BLaER1 (cell line): ENCODE data around the gene IGFBP4.

Source experiments
- H3K27ac ChIP-seq: shearing (Covaris generic); formaldehyde crosslinking; 2 replicates; pipeline ENCODE4 v1.8.1; 2022
- H3K27me3 ChIP-seq: shearing (Covaris generic); formaldehyde crosslinking; 2 replicates; pipeline ENCODE4 v1.8.1; 2022
- H3K36me3 ChIP-seq: shearing (Covaris generic); formaldehyde crosslinking; 2 replicates; pipeline ENCODE4 v1.8.1; 2022
- H3K4me1 ChIP-seq: shearing (Covaris generic); formaldehyde crosslinking; 2 replicates; pipeline ENCODE4 v1.8.1; 2022
- H3K4me2 ChIP-seq: shearing (Covaris generic); formaldehyde crosslinking; 2 replicates; pipeline ENCODE4 v1.8.1; 2022
- H3K4me3 ChIP-seq: shearing (Covaris generic); formaldehyde crosslinking; 2 replicates; pipeline ENCODE4 v1.8.1; 2022
- H3K9ac ChIP-seq: shearing (Covaris generic); formaldehyde crosslinking; 2 replicates; pipeline ENCODE4 v1.8.1; 2022
- H3K9me3 ChIP-seq: shearing (Covaris generic); formaldehyde crosslinking; 2 replicates; pipeline ENCODE4 v1.8.1; 2022
- H4K20me1 ChIP-seq: shearing (Covaris generic); formaldehyde crosslinking; 2 replicates; pipeline ENCODE4 v1.8.1; 2022
- Cebpa-rat ChIP-seq: shearing (Covaris generic); IDR thresholded peaks from 2 replicates; pipeline ENCODE4 v1.8.1; 2022

The IGFBP4 gene

DNA sequence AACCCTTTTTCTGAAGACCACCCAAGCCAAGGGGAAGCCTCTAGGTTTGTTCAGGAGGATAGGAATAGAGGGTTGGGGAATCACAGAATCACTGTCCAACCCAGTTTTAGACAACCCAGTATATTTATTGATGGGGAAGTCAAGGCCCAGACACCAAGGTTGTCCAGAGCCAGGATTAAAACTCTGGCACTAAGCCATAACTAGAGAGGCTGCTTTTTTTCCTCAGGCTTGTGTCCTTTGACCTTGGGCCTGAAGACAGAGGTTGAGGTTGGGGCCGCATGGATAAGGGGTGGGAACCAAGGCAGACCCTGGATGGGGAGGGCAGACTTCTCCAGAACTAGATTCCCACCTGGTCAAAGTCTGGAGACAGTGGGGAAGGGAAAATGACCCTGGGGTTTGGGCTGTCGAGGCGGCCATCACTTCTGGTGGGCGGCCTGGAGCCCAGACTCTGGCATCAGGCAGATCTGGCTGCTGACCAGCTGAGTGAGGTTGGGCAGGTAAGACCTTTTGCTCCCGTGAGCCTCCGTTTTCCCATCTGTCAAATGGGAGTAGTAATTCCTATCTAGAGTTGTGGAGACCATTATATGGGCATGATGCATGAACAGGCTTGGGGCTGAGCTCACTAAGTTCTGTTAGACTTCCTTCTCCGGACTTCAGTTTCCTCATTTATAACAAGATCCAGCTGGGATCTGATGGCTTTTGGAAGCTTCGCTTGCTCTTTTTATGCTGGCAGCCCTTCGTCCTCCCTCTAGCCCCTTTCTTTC, 17.9 kb downstream of the IGFBP4 start:
- TF ChIP-seq Cebpa-rat = no peak
- H3K27ac ChIP-seq = no peak overlapping the region

DNA sequence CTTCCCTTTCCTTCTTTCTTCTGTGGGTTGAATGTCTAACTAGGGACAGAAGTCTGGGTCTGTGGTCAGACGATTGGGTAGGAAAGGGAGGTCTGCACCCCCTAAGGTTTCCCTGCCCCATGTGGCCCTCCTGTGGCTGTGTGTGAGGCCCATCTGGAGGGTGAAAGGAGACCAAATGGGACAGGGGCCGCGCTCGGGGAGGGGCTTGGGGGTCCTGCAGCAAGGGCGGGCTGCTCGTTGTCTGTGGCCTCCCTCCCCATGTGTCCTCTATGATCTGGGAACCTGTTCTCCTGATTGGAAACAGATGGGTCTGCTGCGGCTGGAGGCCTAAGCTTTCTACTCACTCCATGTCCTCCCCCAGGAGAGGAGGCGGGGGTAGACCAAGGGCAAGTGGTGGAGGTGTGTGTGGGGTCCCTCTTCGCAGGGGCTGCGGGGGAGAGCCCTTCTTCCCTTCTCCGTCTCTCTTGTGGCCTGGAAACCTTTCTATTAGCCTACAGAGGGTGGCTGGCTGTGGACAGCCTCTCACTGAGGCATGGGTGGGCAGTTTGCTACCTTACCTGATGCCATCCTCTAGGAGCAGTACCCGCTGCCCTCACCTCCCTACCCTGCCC, 18.6 kb downstream of the IGFBP4 start:
- Histone ChIP-seq H3K9me3 (no peaks in the 10 kb centered on the region), H3K4me1 (peaks cover 4% of the 10 kb centered on the region; the same call in 1 of the 2 replicates), H3K27me3 (no peaks in the 10 kb centered on the region), H3K36me3 (peaks cover 28% of the 10 kb centered on the region), H3K4me2 (no peak overlapping the region), H3K4me3 (no peak overlapping the region), H3K9ac (no peak overlapping the region), H3K27ac (peak overlapping the region; percentile 26; the same call in 1 of the 2 replicates), H4K20me1 (no peaks in the 10 kb centered on the region)
- no peak for TF ChIP-seq Cebpa-rat

More for the DNA sequence above, 17.9 kb downstream of the IGFBP4 start:
- Histone ChIP-seq H3K4me2 (no peak overlapping the region), H3K27me3 (no peaks in the 10 kb centered on the region), H4K20me1 (no peaks in the 10 kb centered on the region), H3K4me3 (no peak overlapping the region), H3K9me3 (no peaks in the 10 kb centered on the region), H3K9ac (no peak overlapping the region), H3K4me1 (peaks cover 4% of the 10 kb centered on the region; the same call in 1 of the 2 replicates), H3K36me3 (peaks cover 35% of the 10 kb centered on the region)

DNA sequence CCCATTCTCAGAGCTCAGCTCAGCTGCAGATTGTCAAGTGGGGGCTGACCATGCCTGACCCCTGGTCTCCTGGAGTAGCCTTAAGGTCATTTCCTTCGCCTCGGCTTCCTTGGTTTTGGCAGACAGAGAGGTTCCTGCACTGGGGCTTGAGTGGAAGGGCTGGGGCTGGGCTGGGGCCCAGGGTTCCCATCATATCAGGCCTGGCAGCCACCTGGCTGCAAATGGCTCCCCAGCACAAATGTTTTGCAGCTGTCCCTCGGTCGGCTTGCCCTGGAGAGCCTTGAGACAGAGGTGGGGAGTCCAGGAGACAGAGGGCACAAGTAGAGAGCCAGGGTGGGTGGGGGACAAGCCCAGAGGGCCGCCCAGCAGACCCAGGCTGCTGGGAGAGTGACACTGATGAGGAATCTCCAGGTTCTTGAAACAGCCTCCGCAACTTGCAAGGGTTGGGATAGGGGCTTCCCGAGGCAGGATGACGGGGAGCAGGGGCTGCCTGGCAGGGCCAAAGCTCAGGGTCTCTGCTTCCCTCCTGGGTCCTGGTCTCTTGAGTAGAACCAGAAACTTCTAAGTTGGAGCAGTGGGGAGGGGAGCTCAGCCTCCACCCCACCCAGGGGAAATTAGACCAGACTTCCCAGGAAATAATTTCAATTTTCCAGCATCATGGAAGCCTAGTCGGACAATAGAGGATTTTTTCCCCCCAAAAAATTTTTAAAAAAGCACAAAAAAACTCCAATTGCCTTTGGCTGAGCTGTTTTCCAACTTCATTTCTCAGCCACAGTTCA, 19.3 kb downstream of the IGFBP4 start:
- Histone ChIP-seq H3K9me3 (no peaks in the 10 kb centered on the region), H3K9ac (peak overlapping the region; percentile 5; the same call in 1 of the 2 replicates), H4K20me1 (no peaks in the 10 kb centered on the region), H3K27me3 (no peaks in the 10 kb centered on the region), H3K36me3 (peaks cover 21% of the 10 kb centered on the region), H3K4me2 (no peak overlapping the region), H3K4me1 (peaks cover 4% of the 10 kb centered on the region; the same call in 1 of the 2 replicates), H3K4me3 (no peak overlapping the region), H3K27ac (peak overlapping the region; percentile 26)
- no peak for TF ChIP-seq Cebpa-rat

DNA sequence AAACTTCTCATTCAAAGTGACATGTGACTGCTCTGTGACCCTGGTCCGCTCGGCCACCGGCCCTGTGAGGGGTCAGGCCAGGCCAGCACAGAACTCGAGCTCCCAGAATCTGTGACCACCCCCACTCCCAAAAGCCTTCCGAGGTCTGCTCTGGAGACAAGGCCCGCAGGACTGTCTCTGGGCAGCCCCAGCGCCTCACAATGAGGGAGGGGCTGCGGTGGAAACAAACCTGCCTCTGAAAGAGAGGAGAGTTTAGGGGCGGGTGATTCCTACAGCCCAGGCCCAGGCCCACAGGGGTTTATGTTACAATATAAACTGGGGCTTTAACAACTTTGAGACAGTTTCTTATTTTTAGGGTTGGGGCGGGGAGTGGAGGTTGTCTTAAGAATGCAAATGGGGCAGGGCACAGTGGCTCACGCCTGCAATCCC, 19.9 kb downstream of the IGFBP4 start:
- no peak overlapping the region for H3K4me3 ChIP-seq
- 0 out of 2 replicates have a peak overlapping the region, but pooled peaks have one; percentile 26 for H3K27ac ChIP-seq

DNA sequence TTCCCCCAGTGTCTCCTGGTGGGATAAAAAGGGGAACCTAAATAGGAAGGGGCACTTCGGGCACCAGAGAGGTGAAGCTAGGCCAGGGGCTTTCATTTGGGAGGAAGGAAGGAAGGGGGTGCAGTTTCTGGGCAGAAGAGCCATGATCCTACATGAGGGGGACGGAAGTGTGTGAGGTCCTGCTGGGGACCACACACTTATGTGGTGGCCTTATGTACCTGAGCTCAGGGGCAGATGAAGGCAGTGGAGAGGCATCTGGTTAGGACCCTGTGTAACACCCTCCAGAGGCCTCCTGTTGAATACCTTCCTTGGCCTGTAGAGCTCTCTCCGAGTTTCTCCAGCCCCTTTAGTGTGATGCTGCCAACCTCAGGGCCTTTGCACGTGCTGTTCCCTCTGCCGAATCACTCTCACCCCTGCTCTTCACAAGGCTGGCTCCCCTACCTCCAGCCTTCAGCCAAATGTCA, 21.2 kb downstream of the IGFBP4 start:
- H3K27me3 ChIP-seq = no peaks in the 10 kb centered on the region
- no peaks in the 10 kb centered on the region for H4K20me1 ChIP-seq
- no peaks in the 10 kb centered on the region for H3K9me3 ChIP-seq
- H3K27ac ChIP-seq = no peak overlapping the region
- H3K4me1 ChIP-seq = peaks cover 4% of the 10 kb centered on the region; the same call in 1 of the 2 replicates
- H3K4me2 ChIP-seq = no peak overlapping the region
- no peak overlapping the region for H3K9ac ChIP-seq
- TF ChIP-seq Cebpa-rat = no peak
- no peak overlapping the region for H3K4me3 ChIP-seq
- H3K36me3 ChIP-seq = 0 out of 2 replicates have a peak, but pooled peaks cover 2% of the 10 kb centered on the region

More for the DNA sequence above, 19.9 kb downstream of the IGFBP4 start:
- Histone ChIP-seq H3K9ac (peak overlapping the region; percentile 5; the same call in 1 of the 2 replicates), H3K9me3 (no peaks in the 10 kb centered on the region), H4K20me1 (no peaks in the 10 kb centered on the region), H3K4me2 (no peak overlapping the region), H3K27me3 (no peaks in the 10 kb centered on the region), H3K36me3 (peaks cover 15% of the 10 kb centered on the region), H3K4me1 (peaks cover 4% of the 10 kb centered on the region; the same call in 1 of the 2 replicates)
- TF ChIP-seq Cebpa-rat = no peak

DNA sequence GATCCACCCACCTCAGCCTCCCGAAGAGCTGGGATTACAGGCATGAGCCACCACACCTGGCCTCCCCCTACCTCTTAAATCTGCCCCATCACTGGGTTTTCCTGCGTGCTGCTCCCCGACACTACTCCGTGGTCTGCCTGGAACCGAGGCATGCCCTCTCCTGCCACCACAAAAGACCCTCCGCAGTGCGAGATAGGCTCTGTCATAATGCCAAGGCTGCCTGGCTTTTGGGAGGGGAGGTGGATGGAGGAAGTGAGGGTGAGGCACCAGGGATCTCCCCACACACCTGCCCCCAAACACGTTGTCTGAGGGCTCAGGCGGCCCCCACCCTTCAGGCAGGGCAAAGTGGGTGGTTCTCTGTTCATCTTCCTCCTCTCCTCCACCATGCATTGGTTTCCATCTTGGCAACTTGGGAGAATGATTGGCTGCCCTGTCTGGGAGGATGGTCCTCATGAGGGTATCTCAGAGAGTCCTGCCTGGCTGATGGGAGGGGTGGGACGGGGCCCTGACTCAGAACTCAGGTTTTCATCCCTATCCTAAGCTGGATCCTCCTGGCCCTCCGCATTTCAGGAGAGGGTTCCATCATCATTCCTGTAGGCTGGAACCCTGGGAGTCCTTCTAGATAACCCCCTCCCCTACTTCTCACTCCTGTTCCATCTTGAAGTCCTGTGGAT, 23.2 kb downstream of the IGFBP4 start:
- H3K4me1 ChIP-seq = 0 out of 2 replicates have a peak, but pooled peaks cover 4% of the 10 kb centered on the region
- H3K9ac ChIP-seq = no peak overlapping the region
- no peak overlapping the region for H3K4me2 ChIP-seq
- H3K36me3 ChIP-seq = no peaks in the 10 kb centered on the region
- no peaks in the 10 kb centered on the region for H4K20me1 ChIP-seq
- no peak overlapping the region for H3K27ac ChIP-seq
- no peak for TF ChIP-seq Cebpa-rat
- no peaks in the 10 kb centered on the region for H3K27me3 ChIP-seq
- H3K4me3 ChIP-seq = no peak overlapping the region
- H3K9me3 ChIP-seq = no peaks in the 10 kb centered on the region

DNA sequence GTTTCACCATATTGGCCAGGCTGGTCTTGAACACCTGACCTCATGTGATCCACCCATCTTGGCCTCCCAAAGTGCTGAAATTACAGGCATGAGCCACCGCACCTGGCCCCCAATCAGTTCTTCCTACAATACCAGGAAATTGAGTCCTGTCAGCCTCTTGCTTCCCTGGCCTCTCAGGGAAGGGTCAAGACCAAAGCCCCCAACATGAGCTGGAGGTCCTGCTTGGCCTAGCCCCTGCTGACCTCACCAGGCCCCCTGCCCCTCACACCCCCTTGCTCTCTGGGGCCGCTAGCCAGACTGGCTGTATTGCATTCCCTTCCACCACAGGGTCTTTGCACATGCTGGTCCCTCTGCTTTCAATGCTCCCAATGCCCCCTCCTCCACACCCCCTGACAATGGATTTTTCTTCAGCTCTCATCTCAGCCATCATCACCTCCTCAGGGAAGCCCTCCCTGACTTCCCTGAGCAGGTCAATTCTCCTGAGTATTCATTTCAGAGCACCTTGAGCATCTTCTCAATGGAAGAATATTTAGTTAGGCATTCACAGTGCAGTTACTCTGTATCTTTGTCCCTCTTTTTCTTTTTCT, 24.1 kb downstream of the IGFBP4 start:
- no peak overlapping the region for H3K4me2 ChIP-seq
- no peak for TF ChIP-seq Cebpa-rat
- H3K27me3 ChIP-seq = no peaks in the 10 kb centered on the region
- H3K27ac ChIP-seq = no peak overlapping the region
- no peak overlapping the region for H3K9ac ChIP-seq
- 0 out of 2 replicates have a peak, but pooled peaks cover 5% of the 10 kb centered on the region for H3K36me3 ChIP-seq
- no peak overlapping the region for H3K4me3 ChIP-seq
- H3K9me3 ChIP-seq = peaks cover 8% of the 10 kb centered on the region
- 0 out of 2 replicates have a peak, but pooled peaks cover 4% of the 10 kb centered on the region for H3K4me1 ChIP-seq
- no peaks in the 10 kb centered on the region for H4K20me1 ChIP-seq

DNA sequence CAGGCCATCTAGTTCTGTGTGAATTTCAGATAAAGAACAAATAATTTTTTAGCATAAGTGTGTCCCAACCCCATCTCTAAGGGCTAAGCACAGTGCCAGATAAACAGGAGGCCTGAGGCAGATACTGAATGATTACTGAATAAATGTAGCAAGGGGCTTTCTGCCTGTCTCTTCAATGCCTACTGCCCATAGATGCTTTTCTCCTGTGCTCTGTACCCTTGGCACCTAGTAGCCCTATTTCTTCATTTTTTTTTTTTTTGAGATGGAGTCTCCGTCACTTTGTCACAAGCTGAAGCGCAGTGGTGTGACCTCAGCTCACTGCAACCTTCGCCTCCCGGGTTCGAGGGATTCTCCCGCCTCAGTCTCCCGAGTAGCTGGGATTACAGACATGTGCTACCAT, 25.3 kb downstream of the IGFBP4 start:
- H3K27ac ChIP-seq = no peak overlapping the region
- TF ChIP-seq Cebpa-rat = no peak
- no peaks in the 10 kb centered on the region for H4K20me1 ChIP-seq
- H3K4me3 ChIP-seq = no peak overlapping the region
- no peaks in the 10 kb centered on the region for H3K27me3 ChIP-seq
- H3K4me2 ChIP-seq = no peak overlapping the region
- H3K9ac ChIP-seq = no peak overlapping the region
- 0 out of 2 replicates have a peak, but pooled peaks cover 5% of the 10 kb centered on the region for H3K36me3 ChIP-seq
- H3K4me1 ChIP-seq = no peaks in the 10 kb centered on the region
- peaks cover 18% of the 10 kb centered on the region for H3K9me3 ChIP-seq
